ACC112 (cell line): ENCODE results near the gene SLC48A1.

Source experiments
- H2AFZ ChIP-seq: fragments of 200-600 bp; sonication (generic); one replicate; pipeline ENCODE4 v1.6.0; 2017; ENCODE audit warnings: antibody characterized with exemption, low read length; ENCODE audit not compliant: unreplicated experiment
- H3K27ac ChIP-seq: fragments of 200-600 bp; sonication (generic); 2 replicates; pipeline ENCODE4 v1.5.1; 2014; ENCODE audit warnings: low read depth, mild to moderate bottlenecking, antibody characterized with exemption, low read length, moderate library complexity
- H3K27me3 ChIP-seq: fragments of 200-600 bp; sonication (generic); 2 replicates; pipeline ENCODE4 v1.6.1; 2014; ENCODE audit warnings: mild to moderate bottlenecking, antibody characterized with exemption, low read length, moderate library complexity, mixed read lengths; ENCODE audit not compliant: insufficient read depth
- H3K36me3 ChIP-seq: fragments of 200-600 bp; sonication (generic); 2 replicates; pipeline ENCODE4 v1.6.1; 2016; ENCODE audit warnings: mild to moderate bottlenecking, antibody characterized with exemption, low read length, moderate library complexity, mixed read lengths; ENCODE audit not compliant: insufficient read depth
- H3K4me1 ChIP-seq: fragments of 200-600 bp; sonication (generic); one replicate; pipeline ENCODE4 v1.6.1; 2016; ENCODE audit warnings: low read length, mixed read lengths; ENCODE audit not compliant: insufficient read depth, unreplicated experiment, control insufficient read depth
- H3K4me3 ChIP-seq: fragments of 200-600 bp; sonication (generic); 2 replicates; pipeline ENCODE4 v1.5.1; 2014; ENCODE audit warnings: mild to moderate bottlenecking, low read depth, low read length
- H3K79me2 ChIP-seq: fragments of 200-600 bp; sonication (generic); one replicate; pipeline ENCODE4 v1.6.0; 2016; ENCODE audit warnings: low read length; ENCODE audit not compliant: control insufficient read depth, unreplicated experiment, insufficient read depth

SLC48A1 gene

DNA sequence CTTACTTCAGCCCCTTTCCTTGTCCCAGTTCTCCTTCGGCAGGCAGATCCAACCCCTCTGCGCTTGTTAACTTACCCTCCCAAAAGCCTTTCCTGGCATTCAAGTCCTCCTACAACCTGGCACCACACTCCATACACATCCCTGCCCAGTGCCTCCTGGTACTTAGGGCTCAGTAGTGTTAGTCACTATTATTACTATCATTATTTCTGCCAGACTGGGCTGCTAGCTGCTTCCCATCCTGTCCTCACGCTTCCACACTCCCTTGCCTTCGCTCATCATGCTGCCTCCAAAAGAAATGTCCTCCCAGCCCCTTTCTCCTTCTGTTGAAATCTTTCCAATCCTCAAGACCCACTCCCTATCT is 48.3 kb downstream of the SLC48A1 start:
- H3K27ac ChIP-seq: peak overlapping the region; percentile 92
- H3K4me3 ChIP-seq: peak overlapping the region; percentile 92; the same call in 1 of the 2 replicates
- H3K27me3 ChIP-seq: no peaks in the 10 kb centered on the region
- no peaks in the 10 kb centered on the region for H3K36me3 ChIP-seq
- H3K4me1 ChIP-seq: peaks cover 49% of the 10 kb centered on the region
- peaks cover 40% of the 10 kb centered on the region for H3K79me2 ChIP-seq
- H2AFZ ChIP-seq: peak overlapping the region; percentile 46

GRCh38 chr12:47822401-47822800 is 49.4 kb downstream of the SLC48A1 start:
- peaks cover 38% of the 10 kb centered on the region for H3K4me1 ChIP-seq
- no peaks in the 10 kb centered on the region for H3K27me3 ChIP-seq
- H3K79me2 ChIP-seq: peaks cover 30% of the 10 kb centered on the region
- no peak overlapping the region for H2AFZ ChIP-seq
- H3K4me3 ChIP-seq: no peak overlapping the region
- H3K36me3 ChIP-seq: no peaks in the 10 kb centered on the region
- H3K27ac ChIP-seq: no peak overlapping the region

DNA sequence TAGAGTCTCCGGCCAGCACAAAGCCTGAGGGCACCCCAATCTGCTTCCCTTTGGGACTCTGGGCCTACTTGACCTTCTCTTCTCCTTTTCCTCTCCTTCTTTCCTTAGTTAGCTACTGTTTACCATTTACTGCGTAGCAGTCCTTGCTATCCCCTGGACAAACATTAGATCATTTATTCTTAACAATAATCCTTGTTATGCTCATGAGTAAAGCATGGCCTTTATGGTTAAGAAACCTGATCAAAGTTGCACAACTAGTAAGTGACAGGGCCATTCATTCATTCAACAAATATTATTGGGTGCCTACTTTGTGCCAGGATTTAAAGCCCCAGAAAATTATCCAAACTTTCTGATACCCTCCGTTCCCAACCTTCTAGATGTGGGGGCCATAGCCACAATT is 49.8 kb downstream of the SLC48A1 start:
- H2AFZ ChIP-seq: no peak overlapping the region
- peaks cover 25% of the 10 kb centered on the region for H3K79me2 ChIP-seq
- H3K27ac ChIP-seq: no peak overlapping the region
- peaks cover 34% of the 10 kb centered on the region for H3K4me1 ChIP-seq
- H3K36me3 ChIP-seq: no peaks in the 10 kb centered on the region
- H3K27me3 ChIP-seq: no peaks in the 10 kb centered on the region
- no peak overlapping the region for H3K4me3 ChIP-seq

- Histone ChIP-seq H3K4me3 (no peak overlapping the region), H3K79me2 (peaks cover 18% of the 10 kb centered on the region), H3K4me1 (peaks cover 31% of the 10 kb centered on the region), H3K36me3 (no peaks in the 10 kb centered on the region), H2AFZ (no peak overlapping the region), H3K27ac (no peak overlapping the region), H3K27me3 (no peaks in the 10 kb centered on the region)
Observed at GRCh38 chr12:47823422-47824086, 50.5 kb downstream of the SLC48A1 start.

GRCh38 chr12:47824198-47824597 is 51.2 kb downstream of the SLC48A1 start:
- Histone ChIP-seq H3K4me3 (no peak overlapping the region), H3K36me3 (no peaks in the 10 kb centered on the region), H2AFZ (no peak overlapping the region), H3K79me2 (peaks cover 12% of the 10 kb centered on the region), H3K27me3 (no peaks in the 10 kb centered on the region), H3K27ac (no peak overlapping the region), H3K4me1 (peaks cover 37% of the 10 kb centered on the region)

GRCh38 chr12:47824635-47825034 is 51.6 kb downstream of the SLC48A1 start:
- Histone ChIP-seq H3K4me1 (peaks cover 40% of the 10 kb centered on the region), H3K4me3 (no peak overlapping the region), H3K79me2 (peaks cover 8% of the 10 kb centered on the region), H2AFZ (no peak overlapping the region), H3K36me3 (no peaks in the 10 kb centered on the region), H3K27ac (no peak overlapping the region), H3K27me3 (no peaks in the 10 kb centered on the region)

DNA sequence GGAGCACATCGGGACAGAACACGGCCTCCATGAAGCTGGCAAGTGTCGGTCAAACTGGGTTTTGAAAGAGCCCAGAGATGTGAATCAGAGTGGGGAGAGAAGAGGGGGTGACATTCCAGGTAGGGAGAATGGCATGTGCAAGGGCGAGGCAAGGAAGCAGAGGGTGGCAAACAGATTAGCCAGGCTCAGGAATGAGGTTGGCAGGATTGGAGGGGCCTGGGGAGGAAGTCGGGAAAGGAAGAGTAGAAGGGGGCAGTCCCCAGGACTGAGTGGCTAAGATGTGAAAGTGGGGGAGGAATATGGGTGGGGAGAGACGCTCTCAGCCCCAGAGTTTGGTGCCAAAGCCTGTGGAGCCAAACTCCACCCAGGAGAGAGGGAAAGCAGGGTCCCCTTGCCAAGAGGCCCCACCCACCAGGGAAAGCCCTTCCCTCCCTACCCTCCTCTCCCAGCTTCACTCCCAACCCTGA is 52.2 kb downstream of the SLC48A1 start:
- Histone ChIP-seq H3K27ac (no peak overlapping the region), H3K79me2 (peaks cover 3% of the 10 kb centered on the region), H3K4me3 (no peak overlapping the region), H3K27me3 (no peaks in the 10 kb centered on the region), H3K4me1 (peaks cover 40% of the 10 kb centered on the region), H3K36me3 (no peaks in the 10 kb centered on the region), H2AFZ (no peak overlapping the region)

DNA sequence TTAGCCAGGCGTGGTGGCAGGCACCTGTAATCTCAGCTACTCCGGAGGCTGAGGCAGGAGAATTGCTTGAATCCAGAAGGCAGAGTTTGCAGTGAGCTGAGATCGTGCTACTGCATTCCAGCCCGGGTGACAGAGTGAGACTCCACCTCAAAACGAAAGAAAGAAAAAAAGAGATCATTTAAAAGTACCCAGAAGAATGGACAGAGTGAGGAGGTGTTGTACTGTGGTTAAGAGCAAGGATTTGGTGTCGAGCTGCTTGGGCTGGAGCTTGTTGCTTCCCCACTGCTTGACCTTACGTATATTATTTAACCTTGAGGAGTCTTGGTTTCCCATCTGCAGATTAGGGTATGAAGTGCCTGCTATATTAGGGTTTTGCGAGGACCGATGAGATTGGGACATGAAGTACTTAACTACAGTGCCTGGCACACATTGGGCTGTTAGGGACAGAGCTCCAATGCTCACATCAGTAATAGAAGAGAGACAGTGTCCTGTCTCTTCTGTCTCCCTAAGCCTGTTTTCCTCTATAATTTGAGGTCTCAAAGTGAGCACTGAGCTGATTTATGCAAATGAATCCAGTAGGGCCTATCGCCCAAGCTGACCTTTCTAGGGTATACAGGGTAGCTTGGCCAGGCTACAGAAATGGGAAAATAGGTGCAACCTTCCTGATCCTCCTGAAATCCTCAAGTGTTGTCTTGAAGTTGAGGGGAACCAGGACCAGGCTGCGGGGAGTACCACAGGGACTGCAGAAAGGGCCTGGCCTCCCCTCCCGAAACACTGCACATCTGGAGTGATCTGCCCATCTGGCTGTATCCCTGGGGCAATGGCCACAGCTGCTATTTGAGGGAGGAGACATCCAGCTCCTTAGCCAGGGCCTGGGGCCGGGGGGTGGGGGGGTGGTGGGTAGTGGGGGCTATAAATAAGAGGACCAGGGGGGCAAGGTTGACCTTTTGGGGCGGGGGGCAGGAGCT is 55.3 kb downstream of the SLC48A1 start:
- no peaks in the 10 kb centered on the region for H3K36me3 ChIP-seq
- peaks cover 13% of the 10 kb centered on the region for H3K4me1 ChIP-seq
- H3K79me2 ChIP-seq: no peaks in the 10 kb centered on the region
- no peak overlapping the region for H3K27ac ChIP-seq
- peak overlapping the region; percentile 28 for H2AFZ ChIP-seq
- no peak overlapping the region for H3K4me3 ChIP-seq
- no peaks in the 10 kb centered on the region for H3K27me3 ChIP-seq

DNA sequence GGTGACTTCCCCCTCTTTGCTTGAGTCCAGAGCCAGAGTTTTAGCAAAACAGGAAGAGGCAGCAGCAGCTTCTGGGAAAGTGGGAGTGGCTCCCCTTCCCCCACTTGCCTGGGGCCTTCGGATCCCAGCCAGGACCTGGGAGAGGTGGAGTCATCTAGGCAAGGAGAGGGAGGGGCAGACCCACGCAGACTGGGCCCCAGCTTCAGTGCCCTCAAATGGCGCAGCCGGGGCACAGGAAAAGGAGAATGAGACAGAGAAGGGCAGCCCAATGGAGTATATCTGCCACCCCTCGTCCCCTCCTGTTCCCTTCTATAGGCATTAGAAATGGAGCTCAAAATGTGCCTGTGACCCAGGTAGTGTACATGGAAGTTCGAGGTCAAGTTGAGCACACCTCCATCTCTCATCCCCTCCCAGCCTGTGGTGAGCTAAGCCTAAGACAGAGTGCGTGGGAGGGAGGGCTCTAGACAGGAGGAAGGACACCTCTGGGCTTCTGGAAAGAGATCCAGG is 56.0 kb downstream of the SLC48A1 start:
- Histone ChIP-seq H3K79me2 (no peaks in the 10 kb centered on the region), H2AFZ (peak overlapping the region; percentile 67), H3K4me3 (no peak overlapping the region), H3K4me1 (peaks cover 13% of the 10 kb centered on the region), H3K27ac (no peak overlapping the region), H3K36me3 (no peaks in the 10 kb centered on the region), H3K27me3 (no peaks in the 10 kb centered on the region)

DNA sequence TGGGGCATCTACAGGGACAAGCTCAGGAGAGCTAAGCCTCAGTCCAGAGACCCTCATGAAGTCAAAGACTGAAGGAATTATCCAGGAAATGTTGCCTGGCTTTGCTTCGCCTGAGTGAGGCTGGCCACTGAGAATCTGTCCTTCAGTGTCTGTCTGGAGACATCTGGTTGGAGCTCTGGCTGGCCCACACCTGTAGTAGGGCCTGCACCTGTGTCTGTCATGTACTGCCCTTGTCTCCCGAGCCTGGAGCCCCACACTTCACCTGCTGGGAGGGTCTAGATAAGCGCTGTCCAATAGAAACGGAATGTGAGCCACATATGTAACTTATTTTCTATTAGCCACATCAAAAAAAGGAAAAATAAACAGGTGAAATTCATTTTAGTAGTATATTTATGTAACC is 56.5 kb downstream of the SLC48A1 start:
- Histone ChIP-seq H3K4me3 (no peak overlapping the region), H3K4me1 (peaks cover 13% of the 10 kb centered on the region), H3K27ac (no peak overlapping the region), H2AFZ (no peak overlapping the region), H3K79me2 (no peaks in the 10 kb centered on the region), H3K36me3 (no peaks in the 10 kb centered on the region), H3K27me3 (no peaks in the 10 kb centered on the region)
